Sigmoid colon (tissue), 4 donors: ENCODE data around the gene CHPT1.

Source experiments
- CTCF ChIP-seq, 4 experiments: fragments of 450-650 bp in 3 of 4; fragments of 200-600 bp in 1 of 4; IDR thresholded peaks; one replicate each; pipeline ENCODE4 v1.5.1; 2016 to 2019; ENCODE audit warnings: antibody characterized with exemption in 4 of 4, mild to moderate bottlenecking in 3 of 4, moderate library complexity in 2 of 4
- EP300 ChIP-seq, 4 donors: sonication (generic); formaldehyde crosslinking; IDR thresholded peaks; one replicate each; pipeline ENCODE4 v1.6.1; 2017; ENCODE audit warnings: antibody characterized with exemption in 4 of 4
- POLR2A ChIP-seq, 2 donors: fragments of 450-650 bp; IDR thresholded peaks; one replicate each; pipeline ENCODE4 v1.6.1; 2016; ENCODE audit warnings: antibody characterized with exemption in 2 of 2, mild to moderate bottlenecking in 2 of 2, moderate library complexity in 2 of 2

- TF ChIP-seq CTCF (IDR thresholded peaks at IDR 0.05), result no peak
- TF ChIP-seq EP300 (IDR thresholded peaks at IDR 0.05), result no peak
- no peak for TF ChIP-seq POLR2A (IDR thresholded peaks at IDR 0.05)
These were observed 1.7 kb upstream of the CHPT1 start for GRCh38 chr12:101695706-101696105.
